DOHH2 (cell line): ENCODE data around the gene SORBS1.

Source experiments
- H3F3A ChIP-seq: fragments of 200-600 bp; sonication (generic), shearing (Covaris generic); 2 replicates; pipeline ENCODE4 v1.6.0; 2016; ENCODE audit warnings: antibody characterized with exemption, mild to moderate bottlenecking; ENCODE audit not compliant: control insufficient read depth, insufficient read depth
- H3K27ac ChIP-seq: fragments of 200-600 bp; sonication (generic); 2 replicates; pipeline ENCODE4 v1.5.1; 2014; ENCODE audit warnings: low read depth, mild to moderate bottlenecking, low read length, moderate library complexity
- H3K27me3 ChIP-seq: fragments of 200-600 bp; sonication (generic); 2 replicates; pipeline ENCODE4 v1.6.1; 2014; ENCODE audit warnings: mild to moderate bottlenecking, low read length, mixed read lengths; ENCODE audit not compliant: control insufficient read depth
- H3K36me3 ChIP-seq: fragments of 200-600 bp; sonication (generic); 2 replicates; pipeline ENCODE4 v1.6.1; 2014; ENCODE audit warnings: mild to moderate bottlenecking, low read length, moderate library complexity, mixed read lengths; ENCODE audit not compliant: control insufficient read depth
- H3K4me1 ChIP-seq: fragments of 200-600 bp; sonication (generic); 2 replicates; pipeline ENCODE4 v1.6.1; 2014; ENCODE audit warnings: mild to moderate bottlenecking, low read length, mixed read lengths; ENCODE audit not compliant: control insufficient read depth
- H3K4me2 ChIP-seq: fragments of 200-600 bp; sonication (generic); 2 replicates; pipeline ENCODE4 v1.6.0; 2014; ENCODE audit warnings: mild to moderate bottlenecking, low read length, moderate library complexity
- H3K4me3 ChIP-seq: fragments of 200-600 bp; sonication (generic); 2 replicates; pipeline ENCODE4 v1.5.1; 2014; ENCODE audit warnings: mild to moderate bottlenecking, low read length, mixed read lengths
- H3K79me2 ChIP-seq: fragments of 200-600 bp; sonication (generic); 2 replicates; pipeline ENCODE4 v1.6.1; 2014; ENCODE audit warnings: mild to moderate bottlenecking, low read length, mixed read lengths; ENCODE audit not compliant: control insufficient read depth
- H3K9me2 ChIP-seq: fragments of 200-600 bp; sonication (generic); replicated peaks from 2 replicates; pipeline ENCODE4 v1.6.1; 2014; ENCODE audit warnings: mild to moderate bottlenecking, low read length, mixed read lengths; ENCODE audit not compliant: control insufficient read depth
- H3K9me3 ChIP-seq: fragments of 200-600 bp; sonication (generic); 2 replicates; pipeline ENCODE4 v1.6.1; 2014; ENCODE audit warnings: antibody characterized with exemption, low read length, mixed read lengths; ENCODE audit not compliant: control insufficient read depth, insufficient read depth
- H4K20me1 ChIP-seq: fragments of 200-600 bp; sonication (generic); 2 replicates; pipeline ENCODE4 v1.6.0; 2014; ENCODE audit warnings: low read depth, mild to moderate bottlenecking, antibody characterized with exemption, low read length, moderate library complexity; ENCODE audit not compliant: control insufficient read depth, insufficient read depth
- EZH2phosphoT487 ChIP-seq: fragments of 200-600 bp; sonication (generic); IDR thresholded peaks from 2 replicates; pipeline ENCODE4 v1.6.1; 2017; ENCODE audit warnings: borderline replicate concordance, mild to moderate bottlenecking, antibody characterized with exemption, low read length, moderate library complexity, mixed read lengths
- TF ChIP-seq, protein P1 (sequence below): fragments of 200-600 bp; sonication (generic); IDR thresholded peaks from one replicate; pipeline ENCODE4 v1.5.1; 2014; ENCODE audit warnings: antibody characterized with exemption, mild to moderate bottlenecking, low read depth, low read length; ENCODE audit not compliant: poor library complexity, severe bottlenecking

SORBS1 gene

DNA sequence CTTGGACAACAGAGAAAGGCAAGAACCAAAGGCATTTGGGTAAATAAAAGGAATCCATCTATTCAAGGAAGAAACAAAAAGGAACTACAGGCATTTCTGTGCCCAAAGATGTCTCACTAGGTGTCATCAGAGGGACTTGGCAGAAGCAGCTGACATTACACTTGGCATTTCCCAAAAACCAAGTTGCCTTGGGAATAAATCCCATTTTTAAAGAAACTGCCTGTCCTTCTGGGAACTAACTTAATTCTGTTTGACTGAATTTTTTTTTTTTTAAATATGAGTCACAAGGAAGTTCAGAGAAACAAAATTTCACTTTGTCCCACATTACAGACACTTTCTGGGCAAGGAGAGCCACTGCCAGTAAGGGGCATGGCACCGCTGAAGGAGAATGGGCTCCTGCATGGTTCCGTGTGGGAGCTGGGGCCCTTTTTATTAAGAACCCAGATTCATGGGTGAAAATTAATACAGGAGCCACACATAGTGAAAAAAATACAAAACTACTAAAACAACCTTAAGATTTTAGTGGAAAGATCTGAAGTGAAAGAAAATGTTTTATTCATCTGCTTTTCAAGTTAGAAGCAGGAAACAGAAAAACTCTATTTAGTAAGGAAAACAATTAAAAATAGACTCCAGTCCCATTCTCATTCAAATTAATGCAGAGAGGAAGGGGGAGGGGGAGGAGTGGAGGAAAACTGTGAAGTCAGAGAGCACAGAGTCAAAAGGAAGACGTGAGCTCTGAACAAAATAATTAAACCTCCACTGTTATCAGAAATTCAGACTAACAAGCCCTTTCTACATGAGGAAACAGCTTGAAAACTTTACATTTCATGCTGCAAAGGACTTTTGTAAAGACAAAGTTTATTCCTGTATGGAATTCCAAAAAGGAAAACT, 151.9 kb downstream of the SORBS1 start:
- Histone ChIP-seq H3K4me1 (peaks cover 33% of the 10 kb centered on the region), H3K9me2 (no peaks in the 10 kb centered on the region), H4K20me1 (no peaks in the 10 kb centered on the region), H3K36me3 (no peaks in the 10 kb centered on the region), H3K9me3 (no peaks in the 10 kb centered on the region), H3K27ac (0 out of 2 replicates have a peak overlapping the region, but pooled peaks have one; percentile 10), H3F3A (no peaks in the 10 kb centered on the region), H3K27me3 (peaks cover 4% of the 10 kb centered on the region; the same call in 1 of the 2 replicates), H3K79me2 (no peaks in the 10 kb centered on the region), H3K4me3 (peak overlapping the region; percentile 44), H3K4me2 (peak overlapping the region; percentile 63)
- TF ChIP-seq, protein P1, sequence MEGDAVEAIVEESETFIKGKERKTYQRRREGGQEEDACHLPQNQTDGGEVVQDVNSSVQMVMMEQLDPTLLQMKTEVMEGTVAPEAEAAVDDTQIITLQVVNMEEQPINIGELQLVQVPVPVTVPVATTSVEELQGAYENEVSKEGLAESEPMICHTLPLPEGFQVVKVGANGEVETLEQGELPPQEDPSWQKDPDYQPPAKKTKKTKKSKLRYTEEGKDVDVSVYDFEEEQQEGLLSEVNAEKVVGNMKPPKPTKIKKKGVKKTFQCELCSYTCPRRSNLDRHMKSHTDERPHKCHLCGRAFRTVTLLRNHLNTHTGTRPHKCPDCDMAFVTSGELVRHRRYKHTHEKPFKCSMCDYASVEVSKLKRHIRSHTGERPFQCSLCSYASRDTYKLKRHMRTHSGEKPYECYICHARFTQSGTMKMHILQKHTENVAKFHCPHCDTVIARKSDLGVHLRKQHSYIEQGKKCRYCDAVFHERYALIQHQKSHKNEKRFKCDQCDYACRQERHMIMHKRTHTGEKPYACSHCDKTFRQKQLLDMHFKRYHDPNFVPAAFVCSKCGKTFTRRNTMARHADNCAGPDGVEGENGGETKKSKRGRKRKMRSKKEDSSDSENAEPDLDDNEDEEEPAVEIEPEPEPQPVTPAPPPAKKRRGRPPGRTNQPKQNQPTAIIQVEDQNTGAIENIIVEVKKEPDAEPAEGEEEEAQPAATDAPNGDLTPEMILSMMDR: no peak
- no peak for TF ChIP-seq EZH2phosphoT487

DNA sequence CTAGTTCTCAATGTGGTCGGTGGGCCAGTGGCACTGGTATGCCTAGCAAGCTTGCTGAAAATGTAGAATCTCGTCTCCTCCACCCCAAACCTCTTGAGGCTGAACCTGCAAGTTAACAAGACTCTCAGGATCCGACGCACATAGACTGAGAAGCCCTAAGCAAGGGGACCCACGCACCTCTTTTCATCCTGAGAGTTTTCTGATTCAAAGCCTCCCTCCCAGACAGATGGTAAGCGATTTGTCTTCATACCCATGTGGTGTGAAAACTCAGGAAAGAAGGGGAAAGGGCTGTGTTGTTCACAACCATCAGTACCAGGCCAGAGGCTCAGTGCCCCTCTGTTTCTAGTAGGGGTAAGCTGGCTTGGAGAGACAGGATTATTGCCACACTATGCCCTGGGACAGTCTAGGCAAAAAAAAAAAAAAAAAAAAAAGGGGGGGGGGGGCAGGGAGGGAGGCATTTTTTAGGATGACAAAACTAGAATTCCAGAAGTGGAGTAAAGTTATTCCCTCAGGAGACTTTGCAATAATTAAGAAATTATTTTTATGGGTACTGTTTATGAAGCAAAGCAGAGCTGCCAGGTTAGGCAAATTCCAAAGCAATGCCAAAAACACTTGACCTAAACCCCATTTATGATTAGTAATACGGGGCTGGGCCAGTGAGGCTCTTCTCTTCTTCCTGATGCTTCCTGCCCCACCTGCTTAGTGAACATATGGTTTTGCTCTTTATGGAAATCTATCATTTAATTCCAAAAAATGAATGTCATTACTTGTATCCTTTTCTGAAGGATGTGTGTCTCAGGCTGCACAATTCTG, 152.8 kb downstream of the SORBS1 start:
- H3K27me3 ChIP-seq: peaks cover 4% of the 10 kb centered on the region; the same call in 1 of the 2 replicates
- peaks cover 33% of the 10 kb centered on the region for H3K4me1 ChIP-seq
- no peaks in the 10 kb centered on the region for H3K9me3 ChIP-seq
- H3K4me2 ChIP-seq: peak overlapping the region; percentile 63
- H3K4me3 ChIP-seq: no peak overlapping the region
- TF ChIP-seq, protein P1: no peak
- no peak for TF ChIP-seq EZH2phosphoT487
- no peak overlapping the region for H3K27ac ChIP-seq
- no peaks in the 10 kb centered on the region for H3K79me2 ChIP-seq
- no peaks in the 10 kb centered on the region for H3K9me2 ChIP-seq
- H3F3A ChIP-seq: no peaks in the 10 kb centered on the region
- no peaks in the 10 kb centered on the region for H4K20me1 ChIP-seq
- no peaks in the 10 kb centered on the region for H3K36me3 ChIP-seq

DNA sequence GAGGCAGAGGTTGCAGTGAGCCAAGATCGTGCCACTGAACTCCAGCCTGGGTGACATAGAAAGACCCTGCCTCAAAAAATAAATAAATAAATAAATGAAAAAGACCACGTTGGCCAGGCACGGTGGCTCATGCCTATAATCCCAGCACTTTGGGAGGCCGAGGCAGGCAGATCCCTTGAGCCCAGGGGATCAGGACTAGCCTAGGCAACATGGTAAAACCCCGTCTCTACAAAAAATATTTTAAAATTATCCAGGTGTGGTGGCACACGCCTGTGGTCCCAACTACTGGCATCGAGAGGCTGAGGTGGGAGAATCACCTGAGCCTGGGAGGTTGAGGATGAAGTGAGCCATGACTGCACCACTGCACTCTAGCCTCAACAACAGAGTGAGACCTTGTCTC, 153.6 kb downstream of the SORBS1 start:
- H3F3A ChIP-seq: no peaks in the 10 kb centered on the region
- H3K9me3 ChIP-seq: no peaks in the 10 kb centered on the region
- TF ChIP-seq EZH2phosphoT487: no peak
- TF ChIP-seq, protein P1: no peak
- no peak overlapping the region for H3K4me2 ChIP-seq
- peaks cover 27% of the 10 kb centered on the region for H3K4me1 ChIP-seq
- H3K27me3 ChIP-seq: peaks cover 4% of the 10 kb centered on the region; the same call in 1 of the 2 replicates
- no peaks in the 10 kb centered on the region for H3K36me3 ChIP-seq
- no peaks in the 10 kb centered on the region for H3K79me2 ChIP-seq
- no peaks in the 10 kb centered on the region for H4K20me1 ChIP-seq
- no peaks in the 10 kb centered on the region for H3K9me2 ChIP-seq
- H3K27ac ChIP-seq: no peak overlapping the region
- H3K4me3 ChIP-seq: no peak overlapping the region
